ENCODE results near the gene ULK4.

DNA sequence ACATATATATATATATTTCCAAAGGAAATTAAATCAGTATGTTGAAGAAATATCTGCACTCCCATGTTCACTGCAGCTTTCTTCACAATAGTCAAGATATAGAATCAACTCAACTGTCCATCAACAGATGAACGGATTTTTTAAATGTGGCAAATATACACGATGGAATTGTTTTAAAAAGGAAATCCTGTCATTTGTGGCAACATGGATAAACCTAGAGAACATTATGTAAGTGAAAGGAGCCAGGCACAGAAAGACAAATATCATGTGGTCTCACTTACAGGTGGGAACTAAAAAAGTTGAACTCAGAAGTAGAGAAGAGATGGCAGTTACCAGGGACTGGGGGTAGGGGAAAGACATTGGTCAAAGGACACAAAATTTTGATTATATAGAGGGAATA lies 253.7 kb downstream of the ULK4 start:
- no peak for TF ChIP-seq TAF1 (IDR thresholded peaks at IDR 0.05; ENCODE audit: low read depth, low read length)
- TF ChIP-seq POLR2AphosphoS5 (IDR thresholded peaks at IDR 0.05; ENCODE audit: low read depth, low read length), result no peak
- TF ChIP-seq POLR2A (IDR thresholded peaks at IDR 0.05; ENCODE audit: low read depth, low read length), result no peak
- no peak for TF ChIP-seq SPI1 (IDR thresholded peaks at IDR 0.05; ENCODE audit: low read depth, low read length)
- no peak for TF ChIP-seq POU2F2 (IDR thresholded peaks at IDR 0.05; ENCODE audit: low read depth, low read length)

Measured in GM12891 (cell line).